Endometrial microvascular endothelial cells (primary cell): ENCODE results near the gene FGF3. TPM values are rescaled to one million over a fixed set of nuclear protein-coding genes. Genes with fewer than 3 reads are reported as not detected.

Experiments used
- in situ Hi-C: cut with HindIII; loops from 2 replicates; pipeline ENCODE4 v1.10.0; 2017; ENCODE audit warnings: low sequenced_read_pairs, low pct_unique_long_range_greater_than_20kb; ENCODE audit errors: inconsistent ontology term
- total RNA-seq: library from RNA; depleted of rRNA; stranded (reverse); fragments of >200 nt; gene quantifications from one replicate; pipeline ENCODE4 v1.2.3, GENCODE V29; 2015; ENCODE audit errors: inconsistent ontology term

The FGF3 gene
- not detected for total RNA-seq

- in situ Hi-C loops = no loop called here
Measured at GRCh38 chr11:69818603-69819441, at the start of gene FGF3. FGF3 (minus strand) TSS chr11:69819416; CDS start chr11:69818933, 483 bp downstream.

DNA sequence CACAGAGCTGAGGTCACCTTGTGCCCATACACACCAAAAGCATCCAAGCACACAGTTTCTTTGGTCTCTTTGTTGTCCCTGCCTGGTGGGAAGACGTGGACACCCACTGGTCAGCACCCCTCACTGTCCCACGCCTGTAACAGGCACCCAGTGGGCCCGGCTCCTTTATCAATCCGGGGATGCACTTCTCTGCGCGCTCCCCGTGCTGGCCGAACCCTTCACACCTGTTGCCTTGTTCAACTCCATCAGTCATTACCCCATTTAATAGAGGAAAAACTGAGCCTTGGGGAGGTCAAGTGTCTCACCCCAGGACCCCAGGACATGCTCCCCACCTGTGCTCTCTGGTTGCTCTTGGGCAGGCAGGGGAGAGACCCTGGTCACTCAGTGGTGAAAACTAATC lies 49.7 kb upstream of the FGF3 start:
- in situ Hi-C loops = no loop called here

DNA sequence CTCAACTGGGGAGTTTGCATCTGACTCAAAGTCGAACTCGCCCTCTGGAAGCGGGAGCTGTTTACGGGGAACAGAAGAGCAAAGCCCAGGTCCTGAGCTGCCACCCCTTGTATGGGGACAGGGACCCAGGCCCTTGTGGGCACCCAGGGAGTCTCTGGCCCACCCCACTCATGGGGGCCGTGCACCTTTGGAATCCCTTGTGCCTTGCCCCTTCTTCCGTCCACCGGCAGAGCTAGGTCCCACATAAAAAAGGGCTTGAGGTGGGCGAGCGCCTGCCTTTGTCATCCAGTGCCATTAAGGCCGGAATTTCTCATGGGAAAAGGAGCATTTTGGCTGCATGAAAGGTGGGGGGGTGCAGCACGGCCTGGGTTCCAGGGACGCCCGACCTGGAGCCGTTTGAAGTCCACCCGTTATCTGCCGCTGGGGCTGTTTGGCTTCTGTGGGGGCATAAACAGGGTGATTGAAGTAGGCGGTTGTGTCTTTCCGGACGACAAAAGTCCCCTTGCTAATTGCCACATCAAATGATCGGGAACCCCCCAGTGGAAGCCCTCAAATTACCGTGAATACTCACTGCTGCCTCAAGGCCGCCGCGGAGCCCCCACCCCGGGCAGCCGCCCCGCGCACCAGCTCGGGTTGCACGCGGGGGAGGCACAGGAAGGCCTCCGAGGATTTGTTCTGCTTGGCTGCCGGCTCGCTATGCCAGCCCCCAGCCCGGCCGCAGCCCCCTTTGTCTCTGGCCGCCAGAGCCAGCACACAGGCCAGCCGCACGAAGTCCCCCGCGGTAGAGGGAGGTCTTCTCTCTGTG lies 49.0 kb upstream of the FGF3 start:
- in situ Hi-C loops = no loop called here

- in situ Hi-C loops = no loop called here
Measured at GRCh38 chr11:69867076-69868005, 48.1 kb upstream of the FGF3 start.

GRCh38 chr11:69866648-69867047 lies 47.4 kb upstream of the FGF3 start:
- in situ Hi-C loops = no loop called here

- in situ Hi-C loops = no loop called here
Measured at GRCh38 chr11:69865707-69866106, 46.5 kb upstream of the FGF3 start.

- in situ Hi-C loops = no loop called here
Measured at GRCh38 chr11:69864686-69865661, 45.8 kb upstream of the FGF3 start.

- in situ Hi-C loops = no loop called here
Measured at GRCh38 chr11:69863544-69864200, 44.5 kb upstream of the FGF3 start.

DNA sequence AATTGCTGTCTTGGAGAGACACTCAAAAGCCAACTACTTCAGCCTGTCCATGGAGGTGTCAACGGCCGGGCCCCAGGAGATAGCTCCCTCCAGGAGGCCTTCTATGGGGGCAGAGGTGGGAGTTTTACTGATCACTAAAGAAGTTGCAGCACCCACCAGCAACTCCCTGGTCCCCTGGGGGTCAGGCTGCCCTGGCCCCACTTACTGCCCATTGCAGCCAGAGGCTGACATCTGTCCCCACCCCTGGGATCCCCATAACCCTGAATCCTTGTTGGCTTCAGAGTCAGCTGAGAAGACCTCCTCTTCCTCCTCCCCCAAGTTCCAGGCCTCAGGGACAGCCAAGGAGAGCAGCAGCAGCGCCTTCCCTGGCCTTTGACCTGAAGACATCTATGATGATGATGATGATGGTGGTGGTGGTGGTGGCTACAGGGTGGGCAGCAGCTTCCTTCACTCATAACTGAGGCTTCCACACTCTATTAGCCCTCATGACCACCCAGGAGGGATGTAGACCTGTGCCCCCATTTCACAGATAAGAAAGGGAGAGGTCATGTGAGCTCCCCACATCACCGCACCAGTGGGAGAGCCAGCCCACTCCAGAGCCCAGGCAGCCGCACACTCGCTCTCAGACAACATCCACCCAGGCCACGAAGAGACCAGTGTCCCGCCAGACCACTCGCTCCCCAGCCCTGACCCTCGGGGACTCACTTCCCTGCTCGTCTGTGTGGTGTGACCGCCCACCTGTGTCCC lies 43.8 kb upstream of the FGF3 start:
- in situ Hi-C loops = no loop called here

GRCh38 chr11:69862331-69862771 lies 43.1 kb upstream of the FGF3 start:
- in situ Hi-C loops = no loop called here

DNA sequence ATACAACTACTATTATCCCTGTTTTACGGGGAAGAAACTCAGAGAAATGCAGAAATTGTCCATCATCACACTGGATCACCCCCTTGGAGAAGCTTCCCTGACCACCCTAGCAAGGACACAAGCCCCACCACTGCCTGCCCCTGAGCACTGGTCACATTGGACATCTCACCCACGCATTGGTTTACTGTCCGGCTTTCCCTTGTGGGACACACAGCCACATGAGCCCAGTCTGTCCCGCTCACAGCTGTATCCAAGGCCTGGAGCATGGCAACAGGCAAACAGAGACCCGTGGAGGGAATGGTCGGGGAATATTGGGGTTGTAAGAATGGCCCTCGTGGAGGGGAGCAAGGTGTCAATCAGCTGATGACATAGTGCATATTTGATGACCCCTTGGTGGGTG lies 42.7 kb upstream of the FGF3 start:
- in situ Hi-C loops = no loop called here

DNA sequence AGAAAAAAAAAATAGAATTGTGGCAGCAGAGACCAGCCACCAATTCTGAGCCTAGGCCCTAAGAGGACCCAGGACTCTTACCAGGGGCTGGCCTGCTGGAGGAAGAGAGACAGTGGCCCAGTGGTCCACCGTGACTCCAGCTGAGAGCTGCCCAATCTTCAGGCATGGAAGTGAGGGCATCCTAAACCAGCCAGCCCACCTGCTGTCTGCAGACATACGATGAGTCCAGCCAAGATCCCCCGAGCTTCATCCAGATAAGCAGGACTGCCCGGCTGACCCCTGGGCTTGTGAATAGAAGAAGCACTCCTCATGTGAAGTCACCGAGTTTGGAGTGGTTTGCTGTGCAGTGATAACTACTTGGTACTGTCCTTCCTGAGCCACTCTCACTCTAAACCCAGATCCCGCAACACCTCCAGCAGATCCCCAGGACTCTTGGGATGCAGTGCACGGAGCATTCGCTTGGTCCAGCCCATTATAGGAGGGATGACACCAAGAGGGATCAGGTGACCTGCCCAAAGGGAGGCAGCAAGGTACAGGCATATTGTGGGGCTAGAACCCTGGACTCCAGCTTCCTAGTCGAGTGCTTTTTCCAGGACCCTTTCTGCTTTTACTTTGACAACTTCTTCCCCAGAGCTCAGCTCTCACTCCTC lies 41.7 kb upstream of the FGF3 start:
- in situ Hi-C loops = no loop called here

- in situ Hi-C loops = no loop called here
Measured at GRCh38 chr11:69860244-69860643, 41.0 kb upstream of the FGF3 start.

- in situ Hi-C loops = no loop called here
Measured at GRCh38 chr11:69859275-69859934, 40.2 kb upstream of the FGF3 start.

GRCh38 chr11:69855421-69855820 lies 36.2 kb upstream of the FGF3 start:
- in situ Hi-C loops = no loop called here

GRCh38 chr11:69854713-69855112 lies 35.5 kb upstream of the FGF3 start:
- in situ Hi-C loops = no loop called here
